Mesenteric fat pad (tissue), 1 donor: ENCODE data around the gene TLL1. TPM values are rescaled to one million over a fixed set of nuclear protein-coding genes. Genes with fewer than 3 reads are reported as not detected.

Source experiments
- DNase-seq: peaks from one replicate; pipeline ENCODE4 v3.0.0-alpha.2; 2020; ENCODE audit warnings: low spot score
- long read RNA-seq: library from polyadenylated mRNA; unstranded; transcript quantifications from one replicate; pipeline ENCODE4 v2.0.0, GENCODE V29; 2020
- total RNA-seq: library from RNA; stranded (reverse); fragmentation: NEBNext Ultra II Directional; extraction: Animal tissue kit (Norgen Biotek cat#: 25700); gene quantifications from one replicate; pipeline ENCODE4 v1.2.1, GENCODE V29; 2021
- donor health status: DM: yes; HTN: yes; CAD: no.

Gene TLL1
- total RNA-seq, result 7.2 TPM
- long read RNA-seq, partial matches to known transcripts, result 1 of 10 reads
- long read RNA-seq, other reads (novel, unspliced or antisense), result 9 of 10 reads

DNA sequence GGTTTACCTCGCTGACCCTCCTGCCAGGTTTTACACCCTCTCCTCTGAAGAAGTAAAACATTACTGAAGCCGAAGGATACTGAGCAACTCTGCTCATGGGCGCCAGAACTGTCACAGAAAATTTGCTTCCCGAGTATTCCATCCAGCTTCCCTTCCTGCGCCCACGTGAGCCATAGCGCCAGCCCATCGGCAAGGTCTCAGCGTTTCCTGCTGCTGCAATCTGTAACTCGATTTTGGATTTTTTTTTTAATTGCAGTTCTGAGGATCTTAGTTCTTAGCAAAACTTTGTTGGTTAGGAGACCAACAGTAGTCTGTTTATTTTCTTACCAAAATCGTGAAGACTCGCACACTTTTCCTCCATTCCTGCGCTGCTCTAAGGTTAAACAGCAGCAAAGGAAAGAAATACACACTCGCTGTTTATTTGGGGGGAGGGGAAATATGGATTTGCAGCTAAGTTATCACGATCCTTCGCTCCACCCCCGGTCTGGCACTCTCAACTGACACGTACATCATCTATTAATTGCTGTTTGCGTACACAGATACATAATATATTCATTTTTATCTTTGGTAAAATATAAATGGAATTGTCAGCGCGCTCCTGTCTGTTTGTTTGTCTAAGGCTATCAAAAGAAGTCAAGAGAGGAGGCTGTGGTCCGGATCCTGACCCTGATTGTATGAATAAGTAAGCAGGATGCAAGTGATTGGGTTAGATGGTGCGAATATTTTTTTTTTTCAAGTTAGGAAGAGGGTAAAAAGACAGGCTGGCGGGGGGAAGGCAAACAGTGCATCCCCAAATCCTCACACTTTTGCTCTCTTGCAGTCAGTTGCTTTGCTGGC lies at the start of gene TLL1:
TLL1 (plus strand) TSS at position 777 of the 837 bp plus-strand sequence. CDS start 668 bp downstream, outside the sequence.
- DNase-seq, result no peak

DNA sequence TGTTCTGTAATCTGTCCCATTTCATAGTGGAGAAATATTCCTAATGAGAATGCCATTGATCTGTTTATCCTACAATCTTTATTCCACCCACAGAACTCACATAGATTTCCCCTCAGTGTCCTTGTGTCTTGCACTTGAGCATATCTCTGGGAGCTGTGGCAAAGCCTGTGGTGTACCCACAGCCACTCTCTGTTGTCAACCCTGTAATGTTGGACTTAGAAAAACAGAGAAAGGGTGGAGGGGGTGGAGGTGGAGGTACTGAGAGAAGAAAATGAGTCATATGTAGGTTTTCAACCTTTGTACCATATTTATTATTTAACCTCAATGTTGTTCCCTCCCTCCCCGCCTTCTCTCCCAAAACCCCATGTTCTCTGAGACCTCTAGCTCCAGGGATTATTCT lies 46.9 kb upstream of the TLL1 start:
- DNase-seq, result no peak

DNA sequence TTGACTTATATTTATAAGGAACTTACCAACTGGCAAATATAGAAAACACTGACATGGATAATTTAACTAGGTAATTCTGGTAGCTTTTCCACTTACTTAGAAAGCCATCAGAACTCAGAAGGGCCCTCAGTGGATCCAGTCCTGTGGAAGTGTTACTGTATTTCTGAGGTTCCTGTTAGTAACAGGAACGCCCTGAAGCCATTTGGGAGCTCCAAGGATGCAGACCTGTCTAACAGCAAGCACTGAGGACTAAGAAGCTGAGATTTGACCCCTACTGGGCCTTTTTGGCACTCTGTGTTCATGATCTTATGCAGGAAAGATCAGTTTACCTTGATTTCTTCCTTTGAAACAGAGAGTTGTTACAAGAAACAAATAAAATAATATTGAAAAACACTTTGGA lies 46.0 kb upstream of the TLL1 start:
- no peak for DNase-seq

DNA sequence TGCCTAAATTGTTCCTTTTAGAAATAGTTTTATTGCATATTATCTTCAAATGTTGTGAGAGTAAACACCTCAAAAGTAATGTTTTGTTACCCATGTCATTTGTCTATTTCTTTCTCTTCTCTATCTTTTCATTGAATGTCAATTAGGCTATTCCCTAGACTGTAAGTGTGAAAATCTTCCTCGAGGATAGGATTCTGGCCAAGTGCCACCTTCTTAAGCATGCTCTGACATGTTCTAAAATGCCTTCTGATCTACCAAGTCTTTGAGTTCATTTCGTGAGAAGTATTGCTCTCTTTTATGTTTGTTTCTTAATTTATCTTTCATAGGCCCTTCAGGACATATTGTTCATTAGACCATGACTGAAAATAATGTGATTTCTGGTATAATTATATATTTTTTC lies 44.1 kb upstream of the TLL1 start:
- DNase-seq, result no peak

DNA sequence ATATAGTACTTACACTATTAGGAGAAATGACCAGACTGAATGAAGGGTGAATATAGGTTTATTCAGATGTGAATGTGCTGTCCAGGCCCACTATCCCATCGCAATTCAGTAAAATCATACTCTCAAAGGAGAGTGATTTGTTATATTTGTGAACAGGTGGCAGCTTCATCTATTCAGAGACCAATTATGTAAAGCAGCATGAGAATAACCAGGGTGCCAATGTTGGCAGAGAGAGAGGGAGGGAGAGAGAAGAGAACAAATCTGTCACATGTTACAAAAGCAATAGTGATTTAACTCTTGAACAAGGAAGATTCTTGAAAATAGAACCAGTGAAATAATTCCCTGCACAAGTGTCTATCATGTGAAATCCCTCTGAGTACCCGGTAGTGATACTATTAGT lies 38.9 kb upstream of the TLL1 start:
- no peak for DNase-seq

DNA sequence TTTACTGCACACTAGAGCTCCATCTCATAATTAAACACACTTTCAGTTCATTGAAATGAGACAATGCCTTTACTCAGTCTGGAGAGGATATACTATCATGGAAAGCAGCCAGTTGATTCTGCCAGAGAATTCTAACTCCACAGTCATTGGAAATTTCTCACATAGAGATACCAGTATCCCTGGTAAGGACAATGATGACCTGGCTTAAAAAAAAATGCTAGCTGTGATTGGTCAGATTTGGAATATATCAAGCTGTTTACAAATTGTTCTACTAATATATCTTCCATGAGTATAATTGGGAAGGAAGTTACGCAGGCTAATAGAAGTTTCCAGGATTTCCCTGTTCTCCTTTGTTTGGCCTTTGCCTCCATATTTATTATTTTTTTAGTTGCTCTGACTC lies 34.5 kb upstream of the TLL1 start:
- no peak for DNase-seq

DNA sequence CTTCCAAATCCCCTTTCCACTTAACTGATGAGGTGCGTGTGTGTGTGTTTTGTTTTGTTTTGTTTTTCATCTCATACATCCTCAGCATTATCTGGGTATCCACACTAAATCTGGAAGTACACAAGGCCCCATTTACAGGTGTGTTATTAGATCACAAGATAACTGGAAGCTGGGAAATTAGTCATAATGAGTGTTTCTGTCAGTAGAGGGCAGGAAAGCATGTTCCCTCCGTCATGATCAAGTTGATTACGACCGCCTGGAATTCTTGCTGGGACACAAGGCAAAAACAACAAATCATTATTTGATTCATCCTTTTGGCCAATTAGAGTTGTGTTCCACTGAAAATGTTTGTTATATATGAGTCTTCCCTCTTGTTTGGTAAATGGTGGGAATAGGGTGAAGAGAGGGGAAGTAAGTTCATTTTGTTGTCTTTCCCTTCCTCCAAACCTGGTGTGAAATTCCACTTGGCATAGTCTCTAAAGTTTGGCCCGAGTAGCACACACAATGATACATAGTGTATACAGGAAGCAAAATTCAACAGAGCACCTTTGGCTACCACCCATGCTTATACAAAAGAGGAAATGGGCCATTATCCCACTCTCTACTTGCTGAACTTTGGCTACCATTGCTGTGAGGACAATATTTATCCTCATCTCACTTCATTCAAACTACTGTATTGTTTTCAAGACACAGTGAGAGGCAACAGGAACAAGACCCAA lies 33.3 kb upstream of the TLL1 start:
- DNase-seq, result no peak

DNA sequence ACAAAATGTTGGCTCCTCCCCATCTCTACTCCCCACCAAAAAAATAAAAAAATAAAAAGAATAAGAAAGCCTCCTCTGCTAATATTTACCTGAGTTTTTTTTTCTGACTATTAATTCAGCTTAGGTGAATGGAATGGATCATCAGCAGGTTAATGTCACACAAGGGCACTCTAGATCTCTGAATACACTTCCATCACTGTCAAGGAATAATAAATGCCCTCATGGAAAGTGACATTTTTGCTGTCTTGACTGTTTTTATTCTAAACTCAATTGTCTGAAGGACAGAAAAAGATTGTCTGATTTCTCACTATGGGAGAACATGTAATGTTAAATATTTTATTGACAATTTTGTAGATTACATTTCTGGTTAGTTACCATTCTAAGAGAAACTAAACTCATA lies 30.4 kb upstream of the TLL1 start:
- DNase-seq, result no peak

DNA sequence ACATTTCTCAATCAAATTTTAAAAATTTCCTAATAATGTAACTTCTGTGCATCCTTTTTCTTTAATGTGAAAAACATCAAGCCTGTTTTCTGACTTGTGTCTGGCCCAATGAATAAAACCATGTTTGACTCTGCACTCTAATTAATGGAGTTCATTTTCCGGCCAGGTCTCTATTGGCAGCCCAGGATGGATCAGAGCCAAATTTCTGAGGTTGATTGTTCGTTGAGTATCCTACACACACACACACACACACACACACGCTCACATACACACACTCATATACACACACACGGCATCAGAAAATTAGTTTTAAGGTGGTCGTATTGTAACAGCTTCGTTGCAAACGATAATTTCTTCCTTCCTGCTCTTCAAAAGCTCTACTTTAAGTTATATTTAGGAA lies 28.9 kb upstream of the TLL1 start:
- DNase-seq, result no peak

DNA sequence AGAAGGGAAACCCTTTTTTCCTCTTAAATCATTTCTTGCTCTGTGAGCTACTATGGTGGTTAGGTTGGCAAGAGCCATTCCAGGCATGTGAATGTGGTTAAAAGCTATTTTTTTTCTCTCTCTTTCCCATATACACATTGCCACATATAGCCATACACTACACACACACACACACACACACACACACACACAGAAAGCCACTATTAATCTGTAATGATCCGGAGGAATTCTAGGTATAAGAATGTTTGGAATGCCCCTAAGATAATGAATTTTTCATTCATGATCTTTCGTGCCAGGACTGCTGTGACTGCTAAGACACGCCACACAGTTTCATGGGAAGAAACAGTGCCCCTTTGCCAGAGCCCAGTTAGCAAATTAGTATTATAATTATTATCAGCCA lies 21.8 kb upstream of the TLL1 start:
- DNase-seq, result no peak

DNA sequence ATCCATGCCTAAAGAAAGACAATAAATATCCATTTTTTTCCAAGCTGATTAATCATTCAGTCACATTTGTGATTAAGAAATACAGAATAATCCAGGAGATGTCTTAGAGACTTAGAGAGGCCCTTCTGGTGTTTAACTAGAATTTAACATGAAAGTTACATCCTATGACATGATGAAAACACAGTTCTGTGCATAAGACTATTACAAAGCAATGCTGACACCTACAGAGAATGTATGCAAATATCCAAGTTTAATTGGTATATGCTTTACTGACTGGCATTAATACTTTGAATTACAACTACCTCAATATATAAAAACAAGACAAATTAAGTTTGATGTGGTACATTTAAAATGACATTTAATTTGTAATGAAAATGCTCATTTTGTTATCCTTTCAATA lies 17.8 kb upstream of the TLL1 start:
- no peak for DNase-seq

DNA sequence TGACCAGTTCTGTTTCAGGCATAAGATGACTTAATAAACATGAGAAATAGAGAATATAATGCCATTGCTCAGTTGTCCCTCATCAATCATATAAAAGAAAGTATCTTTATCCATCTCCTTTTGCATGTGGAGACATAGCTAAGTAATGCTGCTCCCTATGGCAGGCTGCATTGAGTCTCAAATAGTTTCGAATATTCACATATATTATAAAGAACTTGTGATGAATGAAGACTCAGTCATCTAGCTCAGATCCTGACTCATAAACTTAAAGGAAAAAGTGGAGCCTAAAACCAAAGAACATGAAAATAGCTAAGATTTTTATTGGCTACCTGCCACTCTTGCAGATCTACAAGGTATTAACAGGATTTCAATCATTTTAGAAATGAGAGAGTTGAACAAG lies 11.7 kb upstream of the TLL1 start:
- DNase-seq, result no peak

DNA sequence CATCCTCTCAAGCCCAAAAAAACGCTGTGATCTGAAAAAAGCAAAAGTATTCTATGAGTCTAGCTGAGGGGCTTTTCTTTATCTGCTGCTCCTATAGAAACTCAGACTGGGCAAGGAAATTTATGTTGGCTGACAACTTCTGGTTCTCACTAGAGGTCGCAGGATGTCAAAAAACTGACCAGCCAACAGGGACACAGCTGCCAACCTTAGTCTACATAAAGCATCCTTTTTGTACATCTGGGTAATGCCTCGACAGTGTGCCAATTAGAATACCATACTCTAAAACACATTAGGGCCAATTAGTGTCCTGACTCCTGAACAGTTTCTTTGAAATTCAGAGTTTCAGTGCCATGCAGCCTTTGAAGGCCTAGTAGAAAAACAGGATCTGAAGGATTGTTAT lies 8.8 kb upstream of the TLL1 start:
- DNase-seq, result no peak

DNA sequence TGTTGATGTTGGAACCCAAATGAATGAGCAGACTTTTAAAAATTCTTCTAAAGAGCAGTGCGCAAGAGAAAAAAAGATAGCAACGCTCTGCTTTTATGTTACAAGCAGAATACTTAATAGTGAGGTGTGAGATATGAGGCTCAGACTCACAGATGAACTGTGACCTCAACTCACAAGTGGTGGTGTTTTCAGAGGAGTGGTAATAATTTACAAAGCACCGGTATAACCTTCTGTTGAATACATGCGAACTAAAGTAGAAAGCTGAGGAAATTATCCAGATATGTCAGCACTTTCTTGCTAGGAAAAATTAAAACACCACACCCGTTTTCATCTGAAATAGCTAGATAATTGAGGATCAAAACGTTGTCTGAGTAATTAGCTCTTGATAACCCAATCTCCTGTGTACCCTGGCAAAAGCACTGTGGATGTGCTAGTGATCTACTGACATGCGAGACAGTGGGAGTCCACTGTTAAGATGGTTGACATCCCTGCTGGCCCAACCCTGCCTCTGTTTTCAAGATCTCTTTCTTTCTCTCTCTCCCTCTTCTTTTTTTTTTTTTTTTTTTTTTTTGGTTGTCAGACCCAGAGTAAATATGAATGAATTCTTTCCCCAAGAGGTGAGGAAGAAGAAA lies 6.9 kb upstream of the TLL1 start:
- no peak for DNase-seq

DNA sequence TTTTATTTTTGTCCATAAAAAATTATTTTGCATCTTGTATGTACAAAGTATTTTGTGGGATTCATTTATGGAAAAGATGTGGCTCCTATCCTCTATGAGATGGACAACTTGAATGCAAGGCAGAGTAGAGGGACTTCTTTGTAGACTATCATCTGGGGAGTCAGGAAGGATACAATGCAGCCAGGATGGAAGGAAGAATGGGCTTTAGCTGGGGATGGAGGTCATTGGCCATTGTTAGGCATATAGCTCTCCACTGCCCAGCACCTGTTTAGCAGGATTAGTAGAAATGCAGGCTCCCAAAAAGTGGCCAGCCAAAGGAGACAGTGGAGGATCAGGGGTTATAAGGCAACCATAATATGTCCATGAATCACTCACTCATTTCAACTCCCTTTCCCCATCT lies 5.1 kb upstream of the TLL1 start:
- DNase-seq, result no peak

DNA sequence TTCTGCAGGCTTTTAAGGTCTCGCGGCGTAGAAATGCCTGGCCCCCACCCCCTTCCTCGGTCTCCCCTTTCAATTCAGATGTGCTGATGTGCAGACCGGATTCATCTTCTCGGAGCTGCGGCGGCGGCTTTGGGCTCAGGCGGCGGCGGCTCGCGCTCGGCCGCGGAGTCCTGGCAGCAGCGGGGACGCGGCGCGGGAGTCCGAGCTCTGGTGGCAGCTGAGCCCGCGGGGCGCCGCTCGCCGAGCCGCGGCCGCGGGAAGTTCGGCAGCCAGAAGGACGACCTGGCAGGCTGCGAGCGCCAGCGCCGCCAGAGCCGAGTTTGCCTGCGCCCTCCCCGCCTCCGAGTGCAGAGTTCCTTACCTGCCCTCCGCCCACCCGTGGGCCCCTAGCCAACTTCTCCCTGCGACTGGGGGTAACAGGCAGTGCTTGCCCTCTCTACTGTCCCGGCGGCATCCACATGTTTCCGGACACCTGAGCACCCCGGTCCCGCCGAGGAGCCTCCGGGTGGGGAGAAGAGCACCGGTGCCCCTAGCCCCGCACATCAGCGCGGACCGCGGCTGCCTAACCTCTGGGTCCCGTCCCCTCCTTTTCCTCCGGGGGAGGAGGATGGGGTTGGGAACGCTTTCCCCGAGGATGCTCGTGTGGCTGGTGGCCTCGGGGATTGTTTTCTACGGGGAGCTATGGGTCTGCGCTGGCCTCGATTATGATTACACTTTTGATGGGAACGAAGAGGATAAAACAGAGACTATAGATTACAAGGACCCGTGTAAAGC lies 448 bp downstream of the TLL1 start:
- no peak for DNase-seq

DNA sequence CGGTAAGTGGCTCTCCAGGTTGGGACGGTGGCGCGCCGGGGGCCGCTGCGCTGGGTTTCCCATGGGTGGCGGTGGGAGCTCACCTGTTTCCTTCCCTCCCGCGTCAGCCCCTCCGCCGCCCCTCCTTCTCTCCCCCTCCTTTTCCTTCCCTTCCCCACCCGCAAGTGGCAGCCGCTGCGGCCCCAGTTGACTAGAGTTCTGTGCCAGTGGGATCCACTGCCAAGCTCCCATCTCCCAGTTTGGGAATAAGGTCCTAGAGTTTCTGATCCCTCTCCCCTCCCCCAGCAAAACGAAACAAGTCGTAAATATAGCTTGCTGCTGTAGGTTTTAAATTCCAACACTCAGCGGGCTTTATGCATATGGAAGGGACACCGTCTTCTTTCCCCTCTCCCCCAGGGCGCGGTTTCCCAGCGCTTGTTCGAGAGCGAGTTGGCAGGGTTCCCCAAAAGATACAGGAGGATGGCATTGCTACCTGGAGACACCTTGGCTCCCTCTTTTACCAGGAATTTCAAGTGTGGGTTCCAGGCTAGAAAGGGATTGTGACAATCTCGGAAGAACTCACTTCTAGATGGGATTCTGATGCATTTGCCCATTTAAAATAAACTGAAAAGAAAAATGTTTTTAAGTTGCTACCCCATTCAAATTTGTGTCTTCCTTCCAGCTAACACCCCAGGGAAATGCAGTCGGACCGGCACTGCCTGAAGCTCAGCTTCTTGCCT lies 1.2 kb downstream of the TLL1 start:
- no peak for DNase-seq

DNA sequence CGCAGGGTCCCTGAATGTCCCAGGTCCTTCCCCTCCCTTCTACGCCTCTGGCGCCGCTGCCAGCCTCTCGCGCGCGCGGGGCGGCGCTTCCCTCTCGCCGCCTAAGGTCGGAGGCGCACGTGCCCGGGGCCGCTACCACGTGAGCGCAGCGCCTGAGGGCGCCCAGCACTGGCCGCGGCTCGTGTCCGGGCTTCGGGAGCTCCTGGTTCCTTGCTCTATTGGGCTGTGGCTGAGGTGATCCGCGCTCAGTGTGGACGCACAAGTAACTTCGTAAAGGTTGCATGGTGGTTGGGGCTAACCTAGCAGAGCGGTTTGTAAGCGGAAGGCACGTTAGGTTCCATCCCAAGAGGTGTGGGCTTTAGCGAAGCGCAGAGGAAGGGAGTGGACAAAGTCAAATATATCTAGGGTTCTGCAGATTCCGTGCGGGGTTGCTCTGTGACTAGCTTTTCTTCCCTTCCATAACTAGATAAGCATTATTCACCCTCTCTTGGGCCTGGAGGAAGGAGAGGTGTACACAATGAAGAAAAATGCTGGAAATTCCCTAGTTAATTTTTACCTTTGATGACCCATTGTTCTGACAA lies 1.8 kb downstream of the TLL1 start:
- no peak for DNase-seq

DNA sequence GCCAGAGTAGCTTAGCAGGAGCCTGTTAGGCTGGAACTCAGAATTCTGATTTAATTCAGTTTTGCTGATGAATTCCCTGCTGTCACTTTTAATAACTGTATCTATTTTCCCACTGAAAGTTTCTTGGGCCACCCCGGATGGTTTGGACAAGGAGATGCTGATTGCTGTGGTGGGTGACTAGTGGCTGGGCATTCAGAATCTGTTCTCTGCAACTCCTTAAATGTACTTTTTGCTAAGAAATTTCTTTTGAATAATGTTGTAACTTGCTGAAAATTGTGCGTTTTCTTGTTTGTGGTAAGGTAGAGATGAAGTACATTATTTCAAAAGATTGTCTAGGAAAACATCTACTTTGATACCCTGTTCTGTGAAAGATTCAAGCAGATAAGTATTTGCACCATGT lies 2.4 kb downstream of the TLL1 start:
- no peak for DNase-seq

DNA sequence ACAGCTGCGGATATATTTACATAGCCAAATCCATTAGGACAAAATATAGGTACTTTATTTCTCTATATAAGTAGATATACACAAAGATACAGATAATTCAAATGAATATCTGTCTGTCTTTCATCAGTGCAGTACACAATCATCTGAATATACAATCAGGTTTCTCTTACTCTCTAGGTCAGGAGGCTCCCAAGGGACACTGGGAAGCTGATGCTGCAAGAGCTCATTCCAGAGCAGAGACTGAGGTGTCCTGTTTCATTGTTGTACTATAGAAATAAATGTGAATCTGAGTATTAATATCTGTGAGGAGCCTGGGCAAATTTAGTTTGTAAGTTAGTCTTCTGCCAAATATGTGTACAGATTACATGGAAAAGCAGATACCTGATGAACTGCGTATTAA lies 4.2 kb downstream of the TLL1 start:
- DNase-seq, result no peak
